Neural progenitor cell (in vitro differentiated cells): ENCODE results near the gene CHMP1A. TPM values are rescaled to one million over a fixed set of nuclear protein-coding genes. Genes with fewer than 3 reads are reported as not detected.
A peak's percentile ranks its signal among the peaks of the same experiment; 100 is the strongest.

Experiments
- DNase-seq: peaks from one replicate; pipeline ENCODE4 v3.0.0-alpha.2; 2016; ENCODE audit warnings: low spot score
- H2AFZ ChIP-seq: fragments of 200-600 bp; sonication (generic); replicated peaks from 2 replicates; pipeline ENCODE4 v1.6.1; 2016; ENCODE audit warnings: antibody characterized with exemption
- H3F3A ChIP-seq: fragments of 200-600 bp; sonication (generic); 2 replicates; pipeline ENCODE4 v1.6.1; 2016; ENCODE audit warnings: antibody characterized with exemption, low read depth
- H3K27ac ChIP-seq: fragments of 200-600 bp; sonication (generic); 2 replicates; pipeline ENCODE4 v1.5.1; 2016; ENCODE audit warnings: mild to moderate bottlenecking
- H3K27me3 ChIP-seq: fragments of 200-600 bp; sonication (generic); 2 replicates; pipeline ENCODE4 v1.6.1; 2016; ENCODE audit warnings: mild to moderate bottlenecking, moderate library complexity
- H3K36me3 ChIP-seq: fragments of 200-600 bp; sonication (generic); 2 replicates; pipeline ENCODE4 v1.5.1; 2016
- H3K4me1 ChIP-seq: fragments of 200-600 bp; sonication (generic); 2 replicates; pipeline ENCODE4 v1.6.1; 2016; ENCODE audit warnings: mixed run types
- H3K4me2 ChIP-seq: fragments of 200-600 bp; sonication (generic); 2 replicates; pipeline ENCODE4 v1.6.1; 2016
- H3K4me3 ChIP-seq: fragments of 200-600 bp; sonication (generic); 2 replicates; pipeline ENCODE4 v1.5.1; 2016
- H3K79me2 ChIP-seq: fragments of 200-600 bp; sonication (generic); 2 replicates; pipeline ENCODE4 v1.6.1; 2016; ENCODE audit warnings: low read depth
- H3K9ac ChIP-seq: fragments of 200-600 bp; sonication (generic); 2 replicates; pipeline ENCODE4 v1.6.1; 2016
- H3K9me3 ChIP-seq: fragments of 200-600 bp; sonication (generic); 2 replicates; pipeline ENCODE4 v1.5.1; 2016; ENCODE audit warnings: low read depth
- H4K20me1 ChIP-seq: fragments of 200-600 bp; sonication (generic); 2 replicates; pipeline ENCODE4 v1.6.1; 2016; ENCODE audit warnings: low read depth
- H3K27ac Mint-ChIP-seq: 3 replicates; pipeline ENCODE4 v1.8.0; 2021; ENCODE audit warnings: mixed read lengths
- H3K27me3 Mint-ChIP-seq: 2 replicates; pipeline ENCODE4 v1.8.0; 2022; ENCODE audit warnings: low read depth, mild to moderate bottlenecking, inconsistent platforms, moderate library complexity, mixed read lengths; ENCODE audit not compliant: insufficient read depth
- H3K36me3 Mint-ChIP-seq: 3 replicates; pipeline ENCODE4 v1.8.0; 2021; ENCODE audit warnings: mixed read lengths
- H3K4me1 Mint-ChIP-seq: 3 replicates; pipeline ENCODE4 v1.8.0; 2021; ENCODE audit warnings: mixed read lengths
- H3K4me3 Mint-ChIP-seq: 3 replicates; pipeline ENCODE4 v1.8.0; 2021; ENCODE audit warnings: mild to moderate bottlenecking, moderate library complexity, mixed read lengths
- H3K9me3 Mint-ChIP-seq: 3 replicates; pipeline ENCODE4 v1.8.0; 2020; ENCODE audit warnings: mixed read lengths
- CTCF ChIP-seq: fragments of 200-600 bp; sonication (generic); IDR thresholded peaks from 2 replicates; pipeline ENCODE4 v1.5.1; 2017; ENCODE audit warnings: antibody characterized with exemption, mild to moderate bottlenecking
- EZH2 ChIP-seq: fragments of 200-600 bp; sonication (generic); IDR thresholded peaks from 2 replicates; pipeline ENCODE4 v1.6.1; 2017; ENCODE audit warnings: antibody characterized with exemption, mild to moderate bottlenecking, moderate library complexity
- EZH2phosphoT487 ChIP-seq: fragments of 200-600 bp; sonication (generic); IDR thresholded peaks from 2 replicates; pipeline ENCODE4 v1.6.1; 2017; ENCODE audit warnings: antibody characterized with exemption
- total RNA-seq: library from RNA; depleted of rRNA; stranded (reverse); fragments of >200 nt; gene quantifications from 2 replicates; pipeline ENCODE4 v1.2.3, GENCODE V29; 2015; ENCODE audit warnings: low replicate concordance

The CHMP1A gene
- total RNA-seq, 1 donor from 2014 or later: 34.6 TPM

- Histone ChIP-seq H3F3A (peaks cover 5% of the 10 kb centered on the region), H3K4me1 (peaks cover 9% of the 10 kb centered on the region), H3K79me2 (no peaks in the 10 kb centered on the region), H2AFZ (peak within 1 kb of the TSS; percentile 42), H4K20me1 (no peaks in the 10 kb centered on the region), H3K36me3 (no peaks in the 10 kb centered on the region), H3K4me2 (no peak within 1 kb of the TSS), H3K27me3 (no peaks in the 10 kb centered on the region), H3K27ac (no peak within 1 kb of the TSS), H3K9ac (no peak within 1 kb of the TSS), H3K4me3 (no peak within 1 kb of the TSS), H3K9me3 (no peaks in the 10 kb centered on the region)
- H3K9me3 Mint-ChIP-seq: peaks cover 2% of the 10 kb centered on the region
- H3K4me1 Mint-ChIP-seq: peaks cover 25% of the 10 kb centered on the region
- no peak for TF ChIP-seq CTCF
- no peak for TF ChIP-seq EZH2
- no peak for TF ChIP-seq EZH2phosphoT487
- H3K27ac Mint-ChIP-seq: peak within 1 kb of the TSS; percentile 99
- no peaks in the 10 kb centered on the region for H3K36me3 Mint-ChIP-seq
- peaks cover 12% of the 10 kb centered on the region for H3K27me3 Mint-ChIP-seq
- H3K4me3 Mint-ChIP-seq: peak within 1 kb of the TSS; percentile 74
- DNase-seq: no peak
Measured at GRCh38 chr16:89613231-89613953, 44.1 kb downstream of the CHMP1A start, which contains the start of gene DPEP1. Gene DPEP1 (plus strand): TSS chr16:89613642. CDS start chr16:89630411, 16,769 bp downstream.

GRCh38 chr16:89612415-89613166 lies 44.9 kb downstream of the CHMP1A start:
- H3K4me3 Mint-ChIP-seq: peak overlapping the region; percentile 74
- peak overlapping the region; percentile 99 for H3K27ac Mint-ChIP-seq
- DNase-seq: no peak

GRCh38 chr16:89610108-89610453 lies 47.4 kb downstream of the CHMP1A start:
- Histone ChIP-seq H3K79me2 (no peaks in the 10 kb centered on the region), H3K27me3 (no peaks in the 10 kb centered on the region), H3K9me3 (no peaks in the 10 kb centered on the region), H3K4me1 (peaks cover 9% of the 10 kb centered on the region), H3K4me2 (no peak overlapping the region), H3K27ac (no peak overlapping the region), H2AFZ (no peak overlapping the region), H4K20me1 (no peaks in the 10 kb centered on the region), H3K4me3 (no peak overlapping the region), H3F3A (no peaks in the 10 kb centered on the region), H3K9ac (no peak overlapping the region), H3K36me3 (no peaks in the 10 kb centered on the region)
- no peak overlapping the region for H3K27ac Mint-ChIP-seq
- H3K36me3 Mint-ChIP-seq: no peaks in the 10 kb centered on the region
- peaks cover 2% of the 10 kb centered on the region for H3K9me3 Mint-ChIP-seq
- H3K4me3 Mint-ChIP-seq: no peak overlapping the region
- no peak for DNase-seq
- peaks cover 13% of the 10 kb centered on the region for H3K27me3 Mint-ChIP-seq
- H3K4me1 Mint-ChIP-seq: peaks cover 21% of the 10 kb centered on the region
- TF ChIP-seq EZH2phosphoT487: no peak
- TF ChIP-seq CTCF: no peak
- no peak for TF ChIP-seq EZH2

More at GRCh38 chr16:89612415-89613166, 44.9 kb downstream of the CHMP1A start:
- Histone ChIP-seq H3K4me2 (no peak overlapping the region), H3K27ac (no peak overlapping the region), H3K4me1 (peaks cover 9% of the 10 kb centered on the region), H3K9ac (no peak overlapping the region), H4K20me1 (no peaks in the 10 kb centered on the region), H3K4me3 (no peak overlapping the region), H3K9me3 (no peaks in the 10 kb centered on the region), H3K27me3 (no peaks in the 10 kb centered on the region), H3K79me2 (no peaks in the 10 kb centered on the region), H3F3A (no peaks in the 10 kb centered on the region), H2AFZ (no peak overlapping the region), H3K36me3 (no peaks in the 10 kb centered on the region)
- Mint-ChIP-seq H3K9me3 (peaks cover 2% of the 10 kb centered on the region), H3K36me3 (no peaks in the 10 kb centered on the region), H3K27me3 (peaks cover 15% of the 10 kb centered on the region), H3K4me1 (peaks cover 24% of the 10 kb centered on the region)
- TF ChIP-seq CTCF (no peak), EZH2phosphoT487 (no peak), EZH2 (no peak)
